Fibroblast of mammary gland (primary cell): ENCODE data around the gene SELP.

Source experiments
- DNase-seq: peaks from one replicate; pipeline ENCODE4 v3.0.0-alpha.2; 2010; ENCODE audit warnings: low read depth
- H3K4me3 ChIP-seq: 2 replicates; pipeline ENCODE4 v1.5.1; 2011; ENCODE audit warnings: low read depth, mild to moderate bottlenecking, low read length, moderate library complexity; ENCODE audit not compliant: control insufficient read depth
- TF ChIP-seq, protein P1 (sequence below): conservative IDR thresholded peaks from 2 replicates; pipeline ENCODE4 v1.5.1; 2011; ENCODE audit warnings: low read depth, low read length, inconsistent platforms; ENCODE audit not compliant: control insufficient read depth, insufficient read depth

Gene SELP

DNA sequence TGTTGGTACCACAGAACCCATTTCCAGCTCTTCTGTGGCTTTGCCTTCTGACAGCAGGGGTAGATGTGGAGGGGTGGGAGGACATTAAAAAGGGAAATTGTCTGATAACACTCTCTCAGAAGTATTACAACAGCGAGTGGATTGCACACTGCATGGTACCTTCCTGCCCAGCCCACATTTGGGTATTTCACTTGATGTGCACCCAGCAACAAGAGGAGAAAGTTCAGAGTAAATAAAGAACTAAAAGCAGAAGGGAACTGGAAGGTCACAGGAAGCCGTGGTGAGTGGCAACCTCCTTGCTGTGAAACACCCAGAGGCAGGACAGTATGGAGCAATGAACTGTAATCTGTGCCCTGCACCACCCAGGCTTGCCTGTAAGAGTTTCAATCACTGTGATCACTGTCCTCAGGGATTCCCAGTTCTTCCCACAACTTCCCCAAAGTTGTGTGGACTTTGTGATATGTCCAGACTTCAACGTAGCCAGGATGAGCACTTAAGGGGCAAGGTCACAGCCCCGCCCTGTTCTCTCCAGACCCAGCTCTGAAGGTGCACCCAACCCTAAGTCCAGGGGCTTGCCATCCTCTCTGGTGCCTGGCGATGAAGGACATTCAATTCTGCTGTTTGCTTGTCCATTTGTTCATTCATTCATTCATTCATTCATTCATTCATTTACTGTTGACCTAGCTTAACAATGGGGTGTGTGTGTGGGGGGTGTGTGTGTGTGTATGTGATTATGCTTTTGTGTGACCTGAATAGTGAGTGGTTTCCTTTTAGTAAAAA lies 25.0 kb downstream of the SELP start:
- H3K4me3 ChIP-seq: no peak overlapping the region
- TF ChIP-seq, protein P1, sequence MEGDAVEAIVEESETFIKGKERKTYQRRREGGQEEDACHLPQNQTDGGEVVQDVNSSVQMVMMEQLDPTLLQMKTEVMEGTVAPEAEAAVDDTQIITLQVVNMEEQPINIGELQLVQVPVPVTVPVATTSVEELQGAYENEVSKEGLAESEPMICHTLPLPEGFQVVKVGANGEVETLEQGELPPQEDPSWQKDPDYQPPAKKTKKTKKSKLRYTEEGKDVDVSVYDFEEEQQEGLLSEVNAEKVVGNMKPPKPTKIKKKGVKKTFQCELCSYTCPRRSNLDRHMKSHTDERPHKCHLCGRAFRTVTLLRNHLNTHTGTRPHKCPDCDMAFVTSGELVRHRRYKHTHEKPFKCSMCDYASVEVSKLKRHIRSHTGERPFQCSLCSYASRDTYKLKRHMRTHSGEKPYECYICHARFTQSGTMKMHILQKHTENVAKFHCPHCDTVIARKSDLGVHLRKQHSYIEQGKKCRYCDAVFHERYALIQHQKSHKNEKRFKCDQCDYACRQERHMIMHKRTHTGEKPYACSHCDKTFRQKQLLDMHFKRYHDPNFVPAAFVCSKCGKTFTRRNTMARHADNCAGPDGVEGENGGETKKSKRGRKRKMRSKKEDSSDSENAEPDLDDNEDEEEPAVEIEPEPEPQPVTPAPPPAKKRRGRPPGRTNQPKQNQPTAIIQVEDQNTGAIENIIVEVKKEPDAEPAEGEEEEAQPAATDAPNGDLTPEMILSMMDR: no peak
- DNase-seq: no peak

DNA sequence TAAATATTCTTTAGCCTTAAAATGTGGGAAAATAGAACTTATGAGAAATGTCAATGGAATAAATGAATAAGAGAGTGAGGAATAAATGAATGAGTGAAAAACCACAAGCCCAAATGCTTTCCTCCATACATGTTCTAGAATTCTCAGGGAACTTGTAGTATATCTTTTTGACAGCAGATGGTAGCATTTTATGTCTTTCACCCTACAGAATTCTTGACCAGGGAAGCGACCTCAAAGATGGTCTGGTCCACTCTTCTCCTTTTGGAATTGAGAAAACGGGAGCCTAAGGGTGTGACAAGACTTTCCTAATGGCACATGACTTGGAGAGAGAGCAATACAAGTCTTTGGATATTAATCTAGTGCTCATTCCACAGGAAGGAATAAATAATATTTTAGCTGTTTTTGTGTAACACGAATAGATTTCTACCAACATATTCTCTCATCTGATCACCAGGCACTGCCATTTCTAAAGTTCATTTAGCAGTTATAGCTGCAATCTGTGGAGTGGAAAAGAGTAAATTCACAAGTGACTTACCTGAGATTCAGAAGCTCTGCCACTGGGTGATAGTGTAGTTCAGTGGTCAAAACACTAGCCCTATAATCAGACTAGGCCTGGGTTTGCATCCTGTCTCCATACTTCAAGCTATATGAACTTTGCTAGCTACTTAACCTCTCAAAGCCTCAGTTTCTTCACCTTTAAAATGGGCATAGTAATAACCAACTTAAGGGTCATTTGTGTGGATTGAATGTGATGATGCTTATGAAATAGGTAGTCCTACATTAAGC lies 28.6 kb downstream of the SELP start:
- peak; percentile 34 for DNase-seq
- H3K4me3 ChIP-seq: no peak overlapping the region
- TF ChIP-seq, protein P1: peak; percentile 37

DNA sequence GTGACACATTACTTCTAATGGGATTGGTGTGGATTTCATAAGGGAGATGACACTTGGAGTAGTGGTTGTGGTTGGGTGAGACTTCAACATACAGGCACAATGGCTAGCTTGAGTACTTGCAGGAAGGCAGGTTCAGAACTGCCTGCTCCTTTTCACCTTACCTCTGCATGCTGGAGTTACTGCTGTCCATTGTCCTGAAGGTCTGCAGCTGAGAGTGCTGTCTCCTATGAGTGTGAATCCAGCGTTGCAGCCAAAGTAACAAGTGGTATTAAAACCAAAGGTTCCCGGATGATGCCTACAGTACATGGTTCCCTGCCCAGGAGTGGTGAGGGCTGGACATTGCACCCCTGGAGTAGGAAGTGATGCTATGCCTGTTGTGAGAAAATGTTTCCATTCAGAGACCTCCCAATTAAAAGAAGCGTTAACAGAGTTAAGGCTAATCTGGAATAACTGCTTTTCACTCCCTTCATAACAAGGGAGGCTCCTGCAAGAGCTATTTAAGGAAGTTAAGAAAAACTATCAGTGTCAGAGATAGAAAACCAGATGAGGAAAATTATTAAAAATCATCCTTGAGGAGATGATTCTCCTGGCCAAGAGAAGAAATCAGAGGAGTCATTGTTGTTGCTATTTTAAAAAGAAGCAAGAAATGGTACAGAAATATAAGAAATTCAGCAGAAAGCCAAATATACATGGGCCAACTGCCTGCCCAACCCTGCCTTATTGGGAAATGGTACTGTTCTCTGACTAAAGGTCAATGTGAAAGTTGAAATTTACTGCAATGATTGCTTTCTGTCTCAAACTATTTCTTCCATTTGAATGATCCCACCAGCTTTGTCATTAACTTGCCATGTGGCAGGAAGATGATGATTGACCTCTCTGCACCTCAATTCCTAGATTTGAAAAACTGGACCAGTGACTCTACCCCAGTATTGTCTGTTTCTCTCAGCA lies 33.9 kb downstream of the SELP start:
- TF ChIP-seq, protein P1: no peak
- H3K4me3 ChIP-seq: no peak overlapping the region
- peak; percentile 29 for DNase-seq

DNA sequence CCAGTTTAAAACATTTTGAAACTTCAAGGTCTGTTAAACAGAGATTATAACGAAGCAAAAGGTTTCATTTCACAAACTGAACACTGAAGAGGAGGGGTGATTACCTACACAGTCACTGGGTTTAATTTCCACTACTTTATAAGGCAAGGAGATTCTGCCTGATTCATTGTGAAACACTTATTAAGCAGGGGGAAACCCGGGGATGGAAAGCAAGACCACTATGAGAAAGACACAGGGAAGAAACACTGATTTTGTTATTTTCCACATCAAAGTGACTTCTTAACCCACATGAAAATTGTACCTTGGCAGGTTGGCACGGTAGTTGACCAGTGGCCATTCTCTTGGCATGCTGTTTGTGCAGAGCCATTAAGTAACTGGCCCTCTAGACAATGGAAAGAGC lies 35.5 kb downstream of the SELP start:
- TF ChIP-seq, protein P1: no peak
- DNase-seq: no peak
- no peak overlapping the region for H3K4me3 ChIP-seq

DNA sequence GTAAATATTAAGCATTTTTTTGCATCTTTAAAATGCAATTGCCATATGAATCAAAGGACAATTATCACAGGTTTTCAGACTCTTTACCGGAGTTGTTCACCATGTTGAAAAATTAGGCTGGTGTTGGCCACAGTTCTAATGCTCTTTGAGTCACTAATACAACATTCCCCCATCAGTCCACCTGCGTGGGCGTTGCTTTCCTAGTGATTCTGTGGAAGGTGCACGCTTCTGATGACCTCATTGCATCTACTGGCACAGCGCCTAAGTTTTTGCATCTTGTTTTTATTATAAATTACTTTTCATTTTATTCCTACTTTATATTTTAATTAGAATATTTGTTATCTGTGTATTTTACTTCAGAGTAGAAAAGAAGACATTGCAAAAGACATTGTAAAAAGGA lies 39.0 kb downstream of the SELP start:
- no peak overlapping the region for H3K4me3 ChIP-seq
- peak; percentile 41 for DNase-seq
- TF ChIP-seq, protein P1: no peak

DNA sequence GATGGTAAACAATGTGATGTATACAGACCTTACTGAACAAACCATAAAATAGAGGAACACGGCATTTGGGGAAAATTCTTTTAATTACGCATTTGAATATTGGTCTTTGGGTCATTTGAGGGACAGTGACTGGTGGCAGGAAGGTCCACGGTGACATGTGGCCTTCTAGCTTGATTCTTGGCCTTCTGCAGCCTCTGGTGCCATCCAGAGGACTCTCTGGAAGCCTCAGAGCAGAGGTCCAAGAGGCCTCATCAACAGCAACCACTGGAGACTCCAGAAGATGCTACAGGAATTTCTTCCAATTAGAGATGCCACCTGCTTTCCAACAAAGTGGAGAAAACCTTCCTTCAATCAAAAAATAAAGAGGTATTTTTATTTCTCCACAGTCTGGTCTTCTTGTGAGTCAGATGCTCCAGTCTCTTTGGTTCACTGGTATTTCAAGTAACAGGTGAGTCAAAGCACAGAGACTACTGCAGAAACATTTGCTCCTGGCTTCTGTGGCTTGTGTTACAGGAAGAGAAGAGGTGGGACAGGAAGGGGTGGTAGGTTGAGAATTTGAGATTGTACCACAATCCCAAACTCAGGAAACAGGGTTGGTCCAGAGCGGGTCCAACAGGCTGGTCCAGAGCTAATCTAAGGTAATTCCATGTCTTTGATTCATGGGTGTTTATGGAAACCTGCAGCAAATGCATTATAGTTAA lies 41.0 kb downstream of the SELP start:
- TF ChIP-seq, protein P1: no peak
- H3K4me3 ChIP-seq: no peak overlapping the region
- no peak for DNase-seq
